GM12872 (cell line): Measurements from ENCODE around the gene MOBP.

ENCODE experiments used
- CTCF ChIP-seq: IDR thresholded peaks from 3 replicates; pipeline ENCODE4 v1.5.1; 2011; ENCODE audit warnings: low read depth, mild to moderate bottlenecking, low read length, moderate library complexity; ENCODE audit not compliant: insufficient read depth

MOBP gene

GRCh38 chr3:39501059-39501458 is 33.6 kb downstream of the MOBP start:
- no peak for TF ChIP-seq CTCF

GRCh38 chr3:39501968-39502837 is 34.7 kb downstream of the MOBP start:
- TF ChIP-seq CTCF, result no peak

- no peak for TF ChIP-seq CTCF
Observed at GRCh38 chr3:39502838-39503145, 35.3 kb downstream of the MOBP start.

- no peak for TF ChIP-seq CTCF
Observed at GRCh38 chr3:39505866-39506742, 38.6 kb downstream of the MOBP start.

GRCh38 chr3:39506863-39507262 is 39.4 kb downstream of the MOBP start:
- no peak for TF ChIP-seq CTCF

- no peak for TF ChIP-seq CTCF
Observed at GRCh38 chr3:39513791-39514369, 46.4 kb downstream of the MOBP start.
